Measurements from ENCODE around the gene GIGYF1.
A peak's percentile ranks its signal among the peaks of the same experiment; 100 is the strongest.
"Not testable (repeated sequence)": the region's sequence is repeated elsewhere in the genome, so short reads cannot be mapped to it uniquely, and the experiment has no call there.

GIGYF1 gene

GRCh38 chr7:100694098-100694745 lies at the start of gene GIGYF1:
Gene GIGYF1, minus strand, starts transcription at chr7:100694250. Its CDS starts 6,012 bp downstream, at chr7:100688238.
- FAIRE-seq (no peak), DNase-seq (ENCODE audit: insufficient read length, low spot score) (peak; percentile 60)

GRCh38 chr7:100739934-100740333 lies 45.9 kb upstream of the GIGYF1 start:
- DNase-seq (ENCODE audit: insufficient read length, low spot score) (no peak), FAIRE-seq (no peak)

- DNase-seq (ENCODE audit: insufficient read length, low spot score) (no peak), FAIRE-seq (no peak)
These were observed 42.6 kb upstream of the GIGYF1 start for GRCh38 chr7:100736671-100737070.

GRCh38 chr7:100735730-100736129 lies 41.7 kb upstream of the GIGYF1 start:
- DNase-seq (ENCODE audit: insufficient read length, low spot score), result no peak

GRCh38 chr7:100731937-100732636 lies 38.0 kb upstream of the GIGYF1 start:
- FAIRE-seq (no peak), DNase-seq (ENCODE audit: insufficient read length, low spot score) (no peak)

More at GRCh38 chr7:100735730-100736129, 41.7 kb upstream of the GIGYF1 start:
- FAIRE-seq, result no peak

- FAIRE-seq, result no peak
- DNase-seq (ENCODE audit: insufficient read length, low spot score), result no peak
These were observed 36.2 kb upstream of the GIGYF1 start for GRCh38 chr7:100730136-100730800.

GRCh38 chr7:100728196-100728595 lies 34.1 kb upstream of the GIGYF1 start:
- FAIRE-seq (no peak), DNase-seq (ENCODE audit: insufficient read length, low spot score) (no peak)

- DNase-seq (ENCODE audit: insufficient read length, low spot score) (no peak), FAIRE-seq (no peak)
These were observed 33.1 kb upstream of the GIGYF1 start for GRCh38 chr7:100726996-100727761.

GRCh38 chr7:100724364-100724763 lies 30.3 kb upstream of the GIGYF1 start:
- FAIRE-seq; DNase-seq (ENCODE audit: insufficient read length, low spot score): not testable (repeated sequence)

- DNase-seq (ENCODE audit: insufficient read length, low spot score) (no peak), FAIRE-seq (no peak)
These were observed 29.8 kb upstream of the GIGYF1 start for GRCh38 chr7:100723732-100724275.

- DNase-seq (ENCODE audit: insufficient read length, low spot score) (no peak), FAIRE-seq (no peak)
These were observed 28.6 kb upstream of the GIGYF1 start for GRCh38 chr7:100722480-100723212.

GRCh38 chr7:100721505-100721812 lies 27.4 kb upstream of the GIGYF1 start:
- no peak for FAIRE-seq
- no peak for DNase-seq (ENCODE audit: insufficient read length, low spot score)

GRCh38 chr7:100720671-100721504 lies 26.8 kb upstream of the GIGYF1 start:
- DNase-seq (ENCODE audit: insufficient read length, low spot score), result no peak
- FAIRE-seq, result no peak

- FAIRE-seq, result no peak
- DNase-seq (ENCODE audit: insufficient read length, low spot score), result no peak
These were observed 26.2 kb upstream of the GIGYF1 start, which contains the start of gene EPO for GRCh38 chr7:100720279-100720670. Gene EPO, plus strand, starts transcription at chr7:100720468. Its CDS starts 513 bp downstream, at chr7:100720981.

GRCh38 chr7:100719523-100720278 lies 25.7 kb upstream of the GIGYF1 start:
- FAIRE-seq, result no peak
- DNase-seq (ENCODE audit: insufficient read length, low spot score), result no peak

- not testable (repeated sequence) for FAIRE-seq; DNase-seq (ENCODE audit: insufficient read length, low spot score)
These were observed 23.0 kb upstream of the GIGYF1 start for GRCh38 chr7:100717073-100717472.

- DNase-seq (ENCODE audit: insufficient read length, low spot score) (no peak), FAIRE-seq (no peak)
These were observed 20.7 kb upstream of the GIGYF1 start for GRCh38 chr7:100714725-100715124.

- DNase-seq (ENCODE audit: insufficient read length, low spot score) (no peak), FAIRE-seq (no peak)
These were observed 17.3 kb upstream of the GIGYF1 start for GRCh38 chr7:100711369-100711768.
